Esophagus muscularis mucosa (tissue), 3 donors: Measurements from ENCODE around the gene LRIT2.

Source experiments
- CTCF ChIP-seq, 3 experiments: fragments of 200-600 bp in 2 of 3; fragments of 450-650 bp in 1 of 3; sonication (generic) in 2 of 3; IDR thresholded peaks; one replicate each; pipeline ENCODE4 v1.5.1; 2017 to 2019; ENCODE audit warnings: antibody characterized with exemption in 3 of 3, mild to moderate bottlenecking in 2 of 3, moderate library complexity in 1 of 3
- POLR2AphosphoS5 ChIP-seq, 2 donors: sonication (generic); formaldehyde crosslinking; IDR thresholded peaks; one replicate each; pipeline ENCODE4 v1.6.1; 2017; ENCODE audit warnings: antibody characterized with exemption in 2 of 2

- TF ChIP-seq POLR2AphosphoS5 (IDR thresholded peaks at IDR 0.05) (no peak), CTCF (IDR thresholded peaks at IDR 0.05) (no peak)
Measured at GRCh38 chr10:84201682-84202081, 23.7 kb downstream of the LRIT2 start.
